Suprapubic skin (tissue), 4 donors: ENCODE measurements around the gene KCTD19. TPM values are rescaled to one million over a fixed set of nuclear protein-coding genes. Genes with fewer than 3 reads are reported as not detected.

Experiments used
- DNase-seq, 2 donors: peaks; one replicate each; pipeline ENCODE4 v3.0.0-alpha.2; 2019; ENCODE audit warnings: low spot score in 2 of 2
- H3K27ac ChIP-seq: fragments of 200-600 bp; sonication (generic); one replicate; pipeline ENCODE4 v1.5.1; 2019
- H3K27me3 ChIP-seq: fragments of 200-600 bp; sonication (generic); one replicate; pipeline ENCODE4 v1.5.1; 2019
- H3K36me3 ChIP-seq: fragments of 200-600 bp; sonication (generic); one replicate; pipeline ENCODE4 v1.5.1; 2019
- H3K4me1 ChIP-seq: fragments of 200-600 bp; sonication (generic); one replicate; pipeline ENCODE4 v1.5.1; 2019
- H3K4me3 ChIP-seq: fragments of 200-600 bp; sonication (generic); one replicate; pipeline ENCODE4 v1.5.1; 2019; ENCODE audit warnings: mild to moderate bottlenecking
- H3K9me3 ChIP-seq: fragments of 200-600 bp; sonication (generic); one replicate; pipeline ENCODE4 v1.5.1; 2019
- EP300 ChIP-seq: sonication (generic); formaldehyde crosslinking; IDR thresholded peaks from one replicate; pipeline ENCODE4 v1.6.1; 2017; ENCODE audit warnings: antibody characterized with exemption
- POLR2A ChIP-seq, 2 donors: fragments of 450-650 bp; IDR thresholded peaks; one replicate each; pipeline ENCODE4 v1.6.1; 2017; ENCODE audit warnings: antibody characterized with exemption in 2 of 2, mild to moderate bottlenecking in 2 of 2, moderate library complexity in 2 of 2
- POLR2AphosphoS5 ChIP-seq, 3 donors: sonication (generic); formaldehyde crosslinking; IDR thresholded peaks; one replicate each; pipeline ENCODE4 v1.6.1; 2017; ENCODE audit warnings: antibody characterized with exemption in 3 of 3
- WGBS: methylation state at CpG from one replicate; pipeline ENCODE4 v1.1.5; 2018; 5-methylcytosine and 5-hydroxymethylcytosine counted together
- total RNA-seq, 4 donors: library from RNA; depleted of rRNA; stranded (reverse); fragments of >200 nt; gene quantifications; one replicate each; pipeline ENCODE4 v1.1.0, GENCODE V29; 2016
- TF ChIP-seq, protein P1 (sequence below), 2 donors: fragments of 200-600 bp in 1 of 2; fragments of 450-650 bp in 1 of 2; sonication (generic) in 1 of 2; IDR thresholded peaks; one replicate each; pipeline ENCODE4 v1.5.1; 2016 to 2019; ENCODE audit warnings: antibody characterized with exemption in 2 of 2, mild to moderate bottlenecking in 1 of 2, moderate library complexity in 1 of 2

The KCTD19 gene
- total RNA-seq, 4 donors from 2014 or later = 0.25 TPM; not detected in 3

DNA sequence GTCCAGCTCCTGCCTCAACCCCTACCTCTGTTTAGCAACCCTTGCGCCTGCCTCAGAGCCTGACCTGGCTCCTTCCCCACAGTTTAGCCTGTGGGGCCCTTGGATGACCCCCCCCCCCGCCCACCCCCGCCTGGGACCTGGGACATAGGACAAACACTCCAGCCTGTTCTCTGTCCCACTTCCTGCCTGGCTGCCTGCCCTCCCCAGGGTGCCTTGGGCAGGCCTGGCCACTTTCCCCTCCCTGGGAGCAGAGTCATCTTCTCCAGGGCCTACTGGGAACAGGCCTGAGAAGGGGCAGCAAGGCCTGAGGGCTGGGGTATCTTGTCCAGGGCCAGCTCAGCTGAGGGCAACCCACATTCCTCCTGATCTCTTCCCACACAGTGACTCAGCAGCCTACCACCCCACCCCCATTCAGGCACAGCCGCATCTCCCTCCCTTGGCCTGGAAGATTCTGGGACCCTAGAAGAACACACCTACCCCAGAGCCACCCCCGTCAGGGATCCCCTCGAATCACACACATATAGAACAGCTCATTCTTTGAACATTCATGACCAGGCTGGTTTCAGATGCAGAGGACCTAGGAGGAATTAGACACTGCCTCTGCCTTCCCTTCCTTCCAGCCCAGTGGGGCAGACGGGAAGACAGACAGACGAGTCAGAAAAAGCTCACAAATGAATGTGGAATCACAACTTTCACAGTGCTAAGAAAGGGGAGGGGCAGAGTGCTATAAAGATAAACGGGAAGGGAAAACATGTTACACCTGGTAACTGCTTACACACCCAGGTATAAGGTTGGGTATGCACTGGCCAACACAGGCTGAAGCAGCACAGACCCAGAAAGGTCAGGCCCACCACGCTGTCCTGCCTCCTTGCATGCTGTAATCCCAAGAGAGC, 85.3 kb downstream of the KCTD19 start:
- no peak for DNase-seq
- WGBS = 53% methylated on average over 7 of the region's 10 CpGs
- H3K27ac ChIP-seq = peak overlapping the region; percentile 76
- H3K36me3 ChIP-seq = peaks cover 34% of the 10 kb centered on the region
- H3K9me3 ChIP-seq = no peaks in the 10 kb centered on the region
- no peak overlapping the region for H3K4me3 ChIP-seq
- H3K27me3 ChIP-seq = no peaks in the 10 kb centered on the region
- TF ChIP-seq EP300 = no peak
- no peak for TF ChIP-seq POLR2A (IDR thresholded peaks at IDR 0.05)
- TF ChIP-seq, protein P1, sequence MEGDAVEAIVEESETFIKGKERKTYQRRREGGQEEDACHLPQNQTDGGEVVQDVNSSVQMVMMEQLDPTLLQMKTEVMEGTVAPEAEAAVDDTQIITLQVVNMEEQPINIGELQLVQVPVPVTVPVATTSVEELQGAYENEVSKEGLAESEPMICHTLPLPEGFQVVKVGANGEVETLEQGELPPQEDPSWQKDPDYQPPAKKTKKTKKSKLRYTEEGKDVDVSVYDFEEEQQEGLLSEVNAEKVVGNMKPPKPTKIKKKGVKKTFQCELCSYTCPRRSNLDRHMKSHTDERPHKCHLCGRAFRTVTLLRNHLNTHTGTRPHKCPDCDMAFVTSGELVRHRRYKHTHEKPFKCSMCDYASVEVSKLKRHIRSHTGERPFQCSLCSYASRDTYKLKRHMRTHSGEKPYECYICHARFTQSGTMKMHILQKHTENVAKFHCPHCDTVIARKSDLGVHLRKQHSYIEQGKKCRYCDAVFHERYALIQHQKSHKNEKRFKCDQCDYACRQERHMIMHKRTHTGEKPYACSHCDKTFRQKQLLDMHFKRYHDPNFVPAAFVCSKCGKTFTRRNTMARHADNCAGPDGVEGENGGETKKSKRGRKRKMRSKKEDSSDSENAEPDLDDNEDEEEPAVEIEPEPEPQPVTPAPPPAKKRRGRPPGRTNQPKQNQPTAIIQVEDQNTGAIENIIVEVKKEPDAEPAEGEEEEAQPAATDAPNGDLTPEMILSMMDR (IDR thresholded peaks at IDR 0.05) = no peak
- TF ChIP-seq POLR2AphosphoS5 (IDR thresholded peaks at IDR 0.05) = no peak
- H3K4me1 ChIP-seq = peaks cover 61% of the 10 kb centered on the region

DNA sequence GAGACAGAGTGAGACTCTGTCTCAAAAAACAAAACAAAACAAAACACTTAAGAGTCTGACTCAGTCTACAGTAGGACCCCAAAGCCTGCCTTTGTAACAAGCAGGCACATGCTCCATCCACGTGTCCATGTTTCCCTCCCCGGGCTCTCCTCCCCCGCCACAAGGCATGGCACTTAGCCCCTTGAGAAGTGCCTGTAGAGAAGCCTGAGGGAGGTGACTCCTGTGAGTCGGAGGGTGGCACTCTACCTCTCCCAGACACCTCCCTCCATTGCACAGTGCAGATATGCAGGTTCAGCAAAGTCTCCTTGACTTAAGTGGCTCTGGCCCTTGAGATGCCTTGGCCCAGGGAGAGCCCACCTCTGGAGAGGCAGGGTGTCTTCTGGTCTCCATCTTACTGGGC, 86.0 kb downstream of the KCTD19 start:
- 74% methylated on average over 3 of the region's 4 CpGs for WGBS
- Histone ChIP-seq H3K4me3 (no peak overlapping the region), H3K9me3 (no peaks in the 10 kb centered on the region), H3K36me3 (peaks cover 41% of the 10 kb centered on the region), H3K27me3 (no peaks in the 10 kb centered on the region), H3K27ac (peak overlapping the region; percentile 76), H3K4me1 (peaks cover 53% of the 10 kb centered on the region)
- TF ChIP-seq, protein P1 (IDR thresholded peaks at IDR 0.05) = no peak
- TF ChIP-seq POLR2AphosphoS5 (IDR thresholded peaks at IDR 0.05) (no peak), POLR2A (IDR thresholded peaks at IDR 0.05) (no peak), EP300 (no peak)
- DNase-seq = no peak

Other genes starting within 250 kb of the KCTD19 start
- 10 to 100 TPM; 44.0 to 60.9 (median 53.1) TPM for gene PHAF1, start 216.8 kb downstream of the KCTD19 start, total RNA-seq
- 1 to 10 TPM; 7.5 to 9.7 (median 9.0) TPM for gene B3GNT9, start 175.7 kb downstream of the KCTD19 start, total RNA-seq
- 10 to 100 TPM; 25.9 to 34.4 (median 28.7) TPM for gene TRADD, start 166.8 kb downstream of the KCTD19 start, total RNA-seq
- gene FBXL8, start 166.8 kb downstream of the KCTD19 start, total RNA-seq = 100 to 1,000 TPM in 1 of 4 donors, 10 to 100 TPM in 3; 45.0 to 134 (median 58.8) TPM
- gene HSF4, start 162.0 kb downstream of the KCTD19 start, total RNA-seq = 100 to 1,000 TPM in 2 of 4 donors, 10 to 100 TPM in 2; 56.5 to 351 (median 102) TPM
- gene NOL3, start 156.2 kb downstream of the KCTD19 start, total RNA-seq = 100 to 1,000 TPM in 2 of 4 donors, 10 to 100 TPM in 2; 64.3 to 116 (median 90.5) TPM
- 10 to 100 TPM; 14.2 to 30.0 (median 17.3) TPM for gene MATCAP1, start 142.8 kb downstream of the KCTD19 start, total RNA-seq
- 1 to 10 TPM in 3 of 4 donors, under 1 TPM in 1; 0.45 to 2.0 (median 1.9) TPM for gene EXOC3L1, start 136.6 kb downstream of the KCTD19 start, total RNA-seq
- 100 to 1,000 TPM in 1 of 4 donors, 10 to 100 TPM in 3; 92.6 to 106 (median 96.8) TPM for gene E2F4, start 134.6 kb downstream of the KCTD19 start, total RNA-seq
- 10 to 100 TPM; 48.0 to 77.6 (median 56.7) TPM for gene ELMO3, start 127.6 kb downstream of the KCTD19 start, total RNA-seq
- gene TMEM208, start 99.6 kb downstream of the KCTD19 start, total RNA-seq = 10 to 100 TPM; 32.8 to 46.8 (median 40.0) TPM
- gene FHOD1, start 79.3 kb downstream of the KCTD19 start, total RNA-seq = 10 to 100 TPM in 3 of 4 donors, 1 to 10 TPM in 1; 7.7 to 28.8 (median 15.3) TPM
- gene SLC9A5, start 77.8 kb downstream of the KCTD19 start, total RNA-seq = under 1 TPM; 0.26 to 0.64 (median 0.43) TPM
- 10 to 100 TPM; 13.8 to 36.8 (median 26.9) TPM for gene PLEKHG4, start 47.2 kb downstream of the KCTD19 start, total RNA-seq
- gene LRRC36, start 74 bp upstream of the KCTD19 start, total RNA-seq = under 1 TPM in 2 of 4 donors, not detected in 2; 0.42 to 0.56 TPM
- gene TPPP3, start 66.8 kb upstream of the KCTD19 start, total RNA-seq = 100 to 1,000 TPM in 3 of 4 donors, 10 to 100 TPM in 1; 47.6 to 182 (median 121) TPM
- gene ZDHHC1, start 89.7 kb upstream of the KCTD19 start, total RNA-seq = 10 to 100 TPM; 14.0 to 31.0 (median 23.8) TPM
- gene HSD11B2, start 104.4 kb upstream of the KCTD19 start, total RNA-seq = 100 to 1,000 TPM in 1 of 4 donors, 10 to 100 TPM in 3; 45.6 to 164 (median 69.1) TPM
- 100 to 1,000 TPM in 3 of 4 donors, 10 to 100 TPM in 1; 90.0 to 134 (median 110) TPM for gene ATP6V0D1, start 154.4 kb upstream of the KCTD19 start, total RNA-seq
- not detected for gene AGRP, start 156.8 kb upstream of the KCTD19 start, total RNA-seq
- 10 to 100 TPM; 20.6 to 41.5 (median 28.3) TPM for gene RIPOR1, start 202.1 kb upstream of the KCTD19 start, total RNA-seq
- gene CTCF, start 235.8 kb upstream of the KCTD19 start, total RNA-seq = 10 to 100 TPM; 36.2 to 50.1 (median 46.9) TPM